Epithelial cell of esophagus (primary cell): ENCODE measurements around the gene CPA1.

Experiments used
- DNase-seq: peaks from one replicate; pipeline ENCODE4 v3.0.0; 2010; ENCODE audit warnings: low read depth
- H3K4me3 ChIP-seq: 2 replicates; pipeline ENCODE4 v1.5.1; 2011; ENCODE audit warnings: mild to moderate bottlenecking, low read length, control low read depth
- CTCF ChIP-seq: IDR thresholded peaks from 2 replicates; pipeline ENCODE4 v1.5.1; 2011; ENCODE audit warnings: low read depth, mild to moderate bottlenecking, low read length, control low read depth, inconsistent platforms; ENCODE audit not compliant: insufficient read depth; ENCODE audit errors: missing control alignments

Gene CPA1

DNA sequence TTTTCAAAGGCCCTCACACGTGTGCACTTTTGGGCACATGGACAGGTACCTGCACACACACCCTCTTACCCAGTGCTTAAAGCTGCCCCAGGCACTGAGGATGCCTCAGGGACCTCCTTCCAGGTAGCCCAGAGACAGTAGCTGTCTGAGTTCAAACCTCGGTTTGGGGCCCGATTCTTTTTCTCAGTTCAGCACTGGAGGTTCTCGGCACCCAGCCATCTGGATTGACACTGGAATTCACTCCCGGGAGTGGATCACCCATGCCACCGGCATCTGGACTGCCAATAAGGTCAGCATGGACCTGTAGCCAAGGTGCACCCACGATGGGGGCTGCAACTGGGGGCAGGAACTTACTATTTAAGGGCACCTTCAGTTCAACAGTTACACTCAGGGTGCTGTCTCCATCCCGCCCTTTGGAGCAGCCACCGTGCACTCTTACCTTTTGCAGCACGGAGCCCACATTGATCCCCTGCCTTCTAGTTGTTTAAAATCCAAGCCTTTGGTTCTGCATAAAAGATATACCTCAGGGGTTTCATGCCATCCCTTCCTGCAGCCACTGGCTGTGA, 18.0 kb upstream of the CPA1 start:
- TF ChIP-seq CTCF, result no peak
- DNase-seq, result no peak
- no peak overlapping the region for H3K4me3 ChIP-seq

- TF ChIP-seq CTCF, result no peak
- DNase-seq, result peak; percentile 99
- no peak overlapping the region for H3K4me3 ChIP-seq
Measured at GRCh38 chr7:130363026-130363847, 17.1 kb upstream of the CPA1 start.

DNA sequence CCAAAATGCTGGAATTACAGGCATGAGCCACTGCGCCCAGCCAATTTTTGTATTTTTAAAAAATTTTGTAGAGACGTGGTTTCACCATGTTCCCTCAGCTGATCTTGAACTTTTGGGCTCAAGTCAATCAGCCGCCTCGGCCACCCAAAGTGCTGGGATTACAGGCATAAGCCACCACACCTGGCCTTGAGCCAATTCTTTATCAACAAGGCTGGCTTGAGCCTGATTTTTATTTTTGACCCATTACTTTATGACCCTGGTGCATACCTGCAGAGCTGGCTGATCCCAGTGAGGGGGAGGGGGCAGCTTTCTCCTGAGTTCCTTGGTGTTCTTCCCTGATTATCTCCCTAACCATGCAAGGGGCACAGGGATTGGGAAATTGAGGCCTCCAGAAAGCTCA, 15.8 kb upstream of the CPA1 start:
- TF ChIP-seq CTCF, result no peak
- H3K4me3 ChIP-seq, result no peak overlapping the region
- DNase-seq, result no peak

GRCh38 chr7:130365088-130365487, 15.2 kb upstream of the CPA1 start:
- DNase-seq, result no peak
- TF ChIP-seq CTCF, result no peak
- no peak overlapping the region for H3K4me3 ChIP-seq

GRCh38 chr7:130365511-130366441, 14.5 kb upstream of the CPA1 start:
- TF ChIP-seq CTCF, result no peak
- no peak overlapping the region for H3K4me3 ChIP-seq
- peak; percentile 74 for DNase-seq

DNA sequence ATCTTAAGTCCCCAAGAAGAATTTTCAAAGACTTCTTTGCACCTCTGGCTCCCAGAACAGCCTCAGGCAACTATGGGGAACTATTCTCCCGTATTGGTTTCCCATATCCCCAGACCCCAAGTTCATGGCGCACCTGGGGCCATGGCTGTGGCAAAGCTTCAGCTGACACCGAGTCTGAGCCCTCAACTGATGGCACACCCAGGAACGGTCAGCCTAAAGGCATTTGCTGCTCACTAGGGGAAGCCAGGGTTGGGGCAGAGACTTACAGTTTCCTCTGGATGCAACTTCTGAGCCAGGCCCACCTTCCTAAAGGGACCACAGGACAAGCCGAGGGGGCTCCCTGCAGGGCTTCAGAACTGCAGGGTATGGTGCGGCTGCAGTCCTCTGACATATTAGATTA, 13.7 kb upstream of the CPA1 start:
- TF ChIP-seq CTCF, result no peak
- peak; percentile 14 for DNase-seq
- no peak overlapping the region for H3K4me3 ChIP-seq
